HepG2 (cell line): ENCODE data around the gene LSM14B. TPM values are rescaled to one million over a fixed set of nuclear protein-coding genes. Genes with fewer than 3 reads are reported as not detected.

Experiments
- FOXA1 ChIP-seq, 2 experiments: fragments of 450-650 bp in 1 of 2; sonication (generic) in 1 of 2; formaldehyde crosslinking in 1 of 2; IDR thresholded peaks; 2 replicates each; pipeline versions ENCODE4 v1.4.0 to v1.6.1; 2016 to 2020; ENCODE audit warnings: missing genetic modification reagents in 1 of 2
- FOXO1 ChIP-seq: sonication (generic); formaldehyde crosslinking; IDR thresholded peaks from 2 replicates; pipeline ENCODE4 v1.4.0; 2020; ENCODE audit warnings: missing genetic modification reagents
- HIC2 ChIP-seq: sonication (generic); formaldehyde crosslinking; IDR thresholded peaks from 2 replicates; pipeline ENCODE4 v1.9.0; 2022; ENCODE audit warnings: low read depth, missing genetic modification reagents
- HMG20A ChIP-seq: IDR thresholded peaks from 2 replicates; pipeline ENCODE4 v1.6.1; 2016; ENCODE audit warnings: borderline replicate concordance
- MTA1 ChIP-seq: sonication (generic); formaldehyde crosslinking; IDR thresholded peaks from 2 replicates; pipeline ENCODE4 v1.4.0; 2020; ENCODE audit warnings: missing genetic modification reagents, mild to moderate bottlenecking, borderline replicate concordance
- MYPOP ChIP-seq: sonication (generic); formaldehyde crosslinking; IDR thresholded peaks from 2 replicates; pipeline ENCODE4 v1.8.1; 2023; ENCODE audit warnings: mild to moderate bottlenecking, moderate library complexity, missing genetic modification reagents
- NR3C1 ChIP-seq: sonication (generic); formaldehyde crosslinking; IDR thresholded peaks from 2 replicates; pipeline ENCODE4 v1.4.0; 2020; ENCODE audit warnings: missing genetic modification reagents
- POGK ChIP-seq: sonication (generic); formaldehyde crosslinking; conservative IDR thresholded peaks from 2 replicates; pipeline ENCODE4 v1.8.0; 2022; ENCODE audit warnings: mild to moderate bottlenecking, moderate library complexity, missing genetic modification reagents
- POLR2AphosphoS5 ChIP-seq: IDR thresholded peaks from 2 replicates; pipeline ENCODE4 v1.6.1; 2012; ENCODE audit warnings: low read depth, low read length
- PRMT3 ChIP-seq: sonication (generic); formaldehyde crosslinking; IDR thresholded peaks from 2 replicates; pipeline ENCODE4 v1.8.1; 2022; ENCODE audit warnings: low read depth, mild to moderate bottlenecking, moderate library complexity, missing genetic modification reagents, borderline replicate concordance
- REPIN1 ChIP-seq: sonication (generic); formaldehyde crosslinking; IDR thresholded peaks from 2 replicates; pipeline ENCODE4 v1.8.0; 2022; ENCODE audit warnings: missing genetic modification reagents, low read depth, mild to moderate bottlenecking, borderline replicate concordance
- SYNCRIP ChIP-seq: fragments of 200-400 bp; formaldehyde crosslinking; IDR thresholded peaks from 2 replicates; pipeline ENCODE4 v1.6.1; 2018; ENCODE audit warnings: mild to moderate bottlenecking, low read depth, low read length; ENCODE audit not compliant: insufficient read depth
- ZBTB7B ChIP-seq: sonication (generic); formaldehyde crosslinking; IDR thresholded peaks from 2 replicates; pipeline ENCODE4 v1.4.0; 2020; ENCODE audit warnings: missing genetic modification reagents
- ZC3H4 ChIP-seq: sonication (generic); formaldehyde crosslinking; IDR thresholded peaks from 2 replicates; pipeline ENCODE4 v1.4.0; 2020; ENCODE audit warnings: missing genetic modification reagents, borderline replicate concordance
- ZNF24 ChIP-seq: fragments of 450-650 bp; IDR thresholded peaks from 2 replicates; pipeline ENCODE4 v1.6.1; 2017; ENCODE audit warnings: antibody characterized with exemption, mild to moderate bottlenecking
- ZNF543 ChIP-seq: sonication (generic); formaldehyde crosslinking; IDR thresholded peaks from 2 replicates; pipeline ENCODE4 v1.4.0; 2020; ENCODE audit warnings: mild to moderate bottlenecking, missing genetic modification reagents
- ZNF672 ChIP-seq: sonication (generic); formaldehyde crosslinking; IDR thresholded peaks from 2 replicates; pipeline ENCODE4 v1.8.1; 2022; ENCODE audit warnings: missing genetic modification reagents
- ZNF749 ChIP-seq: sonication (generic); formaldehyde crosslinking; IDR thresholded peaks from 2 replicates; pipeline ENCODE4 v1.8.0; 2022; ENCODE audit warnings: mild to moderate bottlenecking, missing genetic modification reagents, moderate library complexity, borderline replicate concordance
- ZNF766 ChIP-seq: sonication (generic); formaldehyde crosslinking; IDR thresholded peaks from 2 replicates; pipeline ENCODE4 v1.5.0; 2020; ENCODE audit warnings: missing genetic modification reagents, borderline replicate concordance
- polyA plus RNA-seq, 8 experiments: library from polyadenylated mRNA; depleted of rRNA in 3 of 8; stranded (reverse) in 7 of 8; unstranded in 1 of 8; fragments of >200 nt; fragmentation: Illumina TruSeq in 4 of 8; extraction: Trizol in 4 of 8; gene quantifications; 2 replicates each; pipeline versions ENCODE4 v1.2.1 to v1.2.3, GENCODE V29; 2011 to 2016; ENCODE audit warnings: low read depth in 4 of 8, missing spikeins in 1 of 8, mixed read lengths in 1 of 8; ENCODE audit not compliant: insufficient read depth in 1 of 8
- total RNA-seq, 5 experiments: library from RNA; depleted of rRNA; stranded (reverse); fragments of >200 nt; fragmentation: Illumina TruSeq; extraction: Trizol; gene quantifications; 2 replicates each; pipeline ENCODE4 v1.2.3, GENCODE V29; 2016; ENCODE audit warnings: low read depth in 1 of 5

The LSM14B gene
- total and polyA plus RNA-seq, 2 of the 13 experiments (the other 11 are each of a cell fraction or from before 2014, with no cell fraction given): 43.3 to 79.2 TPM

- TF ChIP-seq ZBTB7B (CRISPR knock-in tag): peak; percentile 7; the same call in 1 of the 2 replicates
- peak; percentile 61; the same call in 1 of the 2 replicates for TF ChIP-seq REPIN1 (CRISPR knock-in tag)
- no peak; the same call in 1 of the 2 replicates for TF ChIP-seq ZNF749 (CRISPR knock-in tag)
- TF ChIP-seq PRMT3 (CRISPR knock-in tag): no peak
- TF ChIP-seq FOXA1 (IDR thresholded peaks at IDR 0.05): no peak
- no peak for TF ChIP-seq FOXA1 (CRISPR knock-in tag; IDR thresholded peaks at IDR 0.05)
- TF ChIP-seq ZNF24: no peak
- no peak for TF ChIP-seq FOXO1 (CRISPR knock-in tag)
- no peak; the same call in 1 of the 2 replicates for TF ChIP-seq MTA1 (CRISPR knock-in tag)
- TF ChIP-seq POLR2AphosphoS5: peak; percentile 71
- TF ChIP-seq ZNF543 (CRISPR knock-in tag): no peak
- TF ChIP-seq POGK (CRISPR knock-in tag): no peak; the same call in 1 of the 2 replicates
- TF ChIP-seq NR3C1 (CRISPR knock-in tag): no peak
- TF ChIP-seq MYPOP (CRISPR knock-in tag): peak; percentile 63; the same call in 1 of the 2 replicates
- no peak for TF ChIP-seq SYNCRIP
- TF ChIP-seq HMG20A: no peak
- TF ChIP-seq ZNF766 (CRISPR knock-in tag): 0 out of 2 replicates have a peak, but pooled peaks have one; percentile 16
- TF ChIP-seq HIC2 (CRISPR knock-in tag): no peak; the same call in 1 of the 2 replicates
- TF ChIP-seq ZNF672: no peak
- 0 out of 2 replicates have a peak, but pooled peaks have one; percentile 20 for TF ChIP-seq ZC3H4 (CRISPR knock-in tag)
Measured at GRCh38 chr20:62120990-62121775, 1.1 kb upstream of the LSM14B start (continued).
